ENCODE results near the gene ZFY.

The ZFY gene

DNA sequence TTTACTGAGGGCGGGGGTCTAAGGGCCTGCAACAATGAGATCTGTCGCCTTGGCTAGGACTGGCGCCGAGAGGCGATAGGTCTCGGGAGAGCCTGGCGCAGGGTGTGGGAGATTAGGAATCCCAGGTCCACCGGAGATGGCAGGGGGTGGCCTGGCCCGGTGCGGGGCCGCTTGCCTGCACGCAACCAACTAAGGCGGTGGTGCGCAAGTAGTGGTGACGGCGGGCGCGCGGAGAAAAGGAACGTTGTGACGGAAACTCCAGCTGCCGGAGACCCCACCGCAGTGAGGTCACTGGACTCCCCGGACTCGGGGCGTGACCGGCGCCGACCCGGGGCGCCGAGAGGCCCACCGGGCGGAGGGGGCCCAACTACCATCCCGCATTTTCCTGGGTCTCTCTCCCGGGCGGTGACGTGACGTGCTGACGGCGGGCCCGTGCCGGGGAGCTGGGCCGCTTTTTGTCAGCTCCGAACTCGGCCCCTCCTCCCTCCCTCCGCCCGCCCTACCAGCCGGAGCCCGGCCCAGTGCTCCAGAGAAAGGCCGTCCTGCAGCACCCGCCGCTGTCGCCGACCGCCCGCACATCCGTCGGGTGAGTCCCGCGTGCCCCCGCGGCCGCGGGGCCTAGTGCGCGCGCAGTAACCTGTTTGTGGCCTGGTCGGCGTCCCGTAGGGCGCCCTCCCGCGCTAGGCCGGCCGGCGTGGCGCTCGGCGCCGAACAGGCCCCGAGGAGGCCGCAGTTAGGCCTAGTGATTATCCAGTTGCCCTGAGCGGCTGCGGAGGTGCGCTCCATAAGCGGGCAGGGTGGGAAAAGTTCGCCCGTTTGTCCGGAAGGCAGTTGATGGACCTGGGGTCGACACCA lies at the start of gene ZFY:
Gene ZFY, plus strand, starts transcription at position 521 of the 855 bp plus-strand sequence. CDS start 18,556 bp downstream, outside the sequence.
- no peak for DNase-seq (ENCODE audit: low spot score)

DNA sequence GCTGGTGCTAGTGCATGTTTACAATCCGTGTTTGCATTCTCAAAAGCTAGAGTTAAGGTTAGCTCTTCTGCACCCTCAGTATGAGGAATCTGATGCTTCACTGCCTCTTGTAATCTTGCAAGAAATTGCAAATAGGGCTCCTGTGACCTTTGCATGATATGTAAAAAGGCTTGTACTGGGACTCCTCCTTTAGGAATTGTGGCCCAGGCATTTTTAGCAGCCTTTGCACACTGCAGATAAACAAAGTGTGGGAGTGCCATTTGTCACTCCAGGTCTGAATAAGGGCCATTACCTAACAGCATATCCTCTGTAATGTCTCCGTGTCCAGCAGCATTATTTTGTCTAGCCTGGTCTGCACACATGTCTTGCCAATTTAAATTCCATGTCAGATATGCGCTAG lies 49.3 kb upstream of the ZFY start:
- DNase-seq (ENCODE audit: low spot score), result no peak

DNA sequence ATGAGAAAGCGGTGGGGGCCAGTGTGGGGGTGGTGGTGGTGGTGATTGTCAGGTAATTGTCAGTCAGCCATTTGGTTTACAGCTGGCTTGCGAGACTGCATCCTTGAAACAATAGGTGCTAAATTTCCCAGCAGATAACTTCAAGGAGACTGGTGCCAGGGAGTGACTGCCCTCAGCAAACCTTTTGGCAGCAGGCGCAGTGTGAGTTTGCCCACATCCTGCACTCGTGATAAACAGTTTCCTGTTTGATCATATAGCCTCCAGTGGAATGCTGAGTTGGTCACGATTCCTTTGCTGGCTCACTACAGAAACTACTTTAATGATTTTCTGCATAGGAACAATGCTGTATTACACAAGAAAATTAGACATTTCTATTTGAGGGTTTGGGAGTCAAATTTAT lies 47.8 kb upstream of the ZFY start:
- DNase-seq (ENCODE audit: low spot score), result no peak

DNA sequence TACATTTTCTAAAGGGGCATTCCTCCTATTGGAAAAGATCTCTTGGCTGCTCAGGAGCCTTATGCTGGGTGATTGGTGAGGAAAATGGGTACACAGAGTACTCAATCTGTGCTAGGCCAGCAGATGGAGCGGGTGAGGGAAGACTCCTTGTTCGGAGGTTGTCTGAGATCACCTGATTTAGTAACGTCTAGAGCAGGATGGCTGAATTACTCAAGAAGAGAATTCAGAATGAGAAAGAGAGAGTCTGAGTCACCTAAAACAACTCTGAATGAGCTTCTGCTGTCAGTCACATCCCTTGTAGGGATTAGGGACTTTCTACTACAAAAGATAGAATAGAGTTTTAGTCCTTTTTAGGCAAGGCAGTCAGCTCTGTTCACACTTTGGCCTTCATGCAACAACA lies 47.2 kb upstream of the ZFY start:
- DNase-seq (ENCODE audit: low spot score), result no peak

DNA sequence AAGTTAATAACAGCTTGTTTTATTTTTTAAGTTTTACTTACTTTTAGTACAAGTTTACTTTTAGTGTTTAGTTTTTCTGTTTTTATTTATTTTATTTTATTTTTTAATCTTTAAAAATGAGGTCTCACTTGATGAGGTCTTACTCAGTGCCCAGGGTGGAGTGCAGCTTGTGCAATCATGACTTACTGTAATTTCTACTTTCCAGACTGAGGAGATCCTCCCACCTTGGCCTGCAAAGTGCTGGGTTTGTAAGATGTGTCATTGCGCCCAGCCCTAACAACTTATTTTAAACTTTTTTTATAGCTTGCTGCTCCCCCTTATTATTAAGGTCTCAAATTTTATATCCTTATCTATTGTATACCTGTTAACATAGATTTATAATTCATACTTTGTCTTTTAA lies 41.7 kb upstream of the ZFY start:
- no peak for DNase-seq (ENCODE audit: low spot score)

DNA sequence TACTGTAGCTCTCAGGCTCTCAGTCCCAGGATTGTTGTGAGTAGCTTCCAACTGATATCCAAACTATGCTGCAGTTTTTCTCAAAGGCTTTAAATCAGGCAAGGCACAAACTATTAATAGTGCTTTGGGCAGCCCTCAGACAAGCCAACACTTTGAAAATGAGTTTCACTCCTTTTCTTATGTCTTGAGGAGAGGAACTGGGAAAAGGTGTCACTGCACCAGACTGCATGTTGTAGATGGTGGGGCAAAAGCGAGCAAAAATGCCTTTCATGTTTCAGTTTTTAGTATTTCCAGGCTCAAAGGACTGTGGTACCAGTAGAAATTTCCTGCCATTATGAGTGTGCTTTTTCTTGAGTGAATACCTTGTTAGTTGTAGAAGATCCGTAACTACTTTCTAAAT lies 39.1 kb upstream of the ZFY start:
- DNase-seq (ENCODE audit: low spot score), result no peak

DNA sequence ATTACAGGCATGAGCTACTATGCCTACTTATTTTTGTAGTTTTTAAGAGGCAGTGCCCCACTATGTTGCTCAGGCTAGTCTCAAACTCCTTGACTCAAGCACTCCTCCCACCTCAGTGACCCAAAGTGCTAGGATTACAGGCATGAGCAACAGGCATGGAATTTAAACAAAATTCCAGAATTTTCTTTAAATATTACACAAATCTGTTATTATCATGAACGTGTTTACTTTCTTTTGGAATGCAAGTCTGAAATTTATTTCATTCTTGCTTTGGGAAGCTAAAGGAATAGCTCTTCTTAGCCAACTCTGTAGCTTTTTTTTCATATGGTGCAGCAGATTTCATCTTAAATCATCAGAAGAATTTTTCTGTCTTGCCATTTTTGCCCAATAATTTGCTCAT lies 27.8 kb upstream of the ZFY start:
- DNase-seq (ENCODE audit: low spot score), result no peak

DNA sequence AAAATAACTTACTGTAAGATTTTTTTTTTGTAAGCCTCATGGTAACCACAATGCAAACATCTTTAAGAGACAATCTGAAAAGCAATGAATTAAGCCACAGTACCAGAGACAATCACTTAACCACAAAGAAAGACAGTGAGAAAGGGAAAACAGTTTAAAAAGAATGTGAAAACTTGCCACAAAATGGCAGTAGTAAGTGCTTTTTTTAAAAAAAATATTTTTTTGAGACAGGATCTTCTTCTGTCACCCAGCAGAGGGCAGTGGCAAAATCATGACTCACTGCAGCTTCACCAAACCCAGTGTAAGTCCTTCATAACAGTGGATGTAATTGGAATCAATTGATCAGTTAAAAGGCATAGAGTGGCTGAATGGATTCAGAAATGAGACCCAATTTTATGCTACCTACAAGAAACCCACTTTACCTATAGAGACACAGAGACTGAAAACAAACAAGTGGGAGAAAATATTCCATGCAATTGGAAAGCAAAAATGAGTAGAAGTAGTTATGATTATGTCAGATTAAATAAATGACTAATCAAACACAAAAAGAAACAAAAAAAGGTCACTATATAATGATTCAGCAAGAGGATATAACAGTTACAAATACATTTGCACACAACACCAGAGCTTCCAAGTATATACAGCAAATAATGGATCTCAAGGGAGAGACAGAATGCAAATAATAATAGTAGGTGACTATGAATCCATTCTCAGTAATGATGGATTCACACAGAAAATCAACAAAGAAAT lies 21.9 kb upstream of the ZFY start:
- DNase-seq (ENCODE audit: low spot score), result no peak

DNA sequence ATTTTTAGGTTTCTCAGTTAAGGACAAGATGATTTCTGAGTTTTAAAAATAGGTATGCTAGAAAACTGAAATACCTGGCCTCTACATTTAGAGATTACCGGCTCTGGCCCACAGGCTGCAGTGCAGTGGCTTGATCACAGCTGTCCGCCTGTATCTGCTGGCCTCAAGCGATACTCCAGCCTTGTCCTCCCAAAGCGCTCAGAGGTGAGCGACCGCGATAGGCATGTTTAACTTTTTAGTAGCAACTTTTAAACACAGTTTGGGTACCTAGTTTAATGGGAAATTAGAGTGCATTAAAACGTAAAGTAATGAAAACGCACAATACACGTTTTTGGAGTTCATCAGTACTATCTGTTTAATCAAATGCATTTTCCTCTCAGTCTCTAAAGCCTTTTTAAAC lies 1.1 kb upstream of the ZFY start:
- no peak for DNase-seq (ENCODE audit: low spot score)

DNA sequence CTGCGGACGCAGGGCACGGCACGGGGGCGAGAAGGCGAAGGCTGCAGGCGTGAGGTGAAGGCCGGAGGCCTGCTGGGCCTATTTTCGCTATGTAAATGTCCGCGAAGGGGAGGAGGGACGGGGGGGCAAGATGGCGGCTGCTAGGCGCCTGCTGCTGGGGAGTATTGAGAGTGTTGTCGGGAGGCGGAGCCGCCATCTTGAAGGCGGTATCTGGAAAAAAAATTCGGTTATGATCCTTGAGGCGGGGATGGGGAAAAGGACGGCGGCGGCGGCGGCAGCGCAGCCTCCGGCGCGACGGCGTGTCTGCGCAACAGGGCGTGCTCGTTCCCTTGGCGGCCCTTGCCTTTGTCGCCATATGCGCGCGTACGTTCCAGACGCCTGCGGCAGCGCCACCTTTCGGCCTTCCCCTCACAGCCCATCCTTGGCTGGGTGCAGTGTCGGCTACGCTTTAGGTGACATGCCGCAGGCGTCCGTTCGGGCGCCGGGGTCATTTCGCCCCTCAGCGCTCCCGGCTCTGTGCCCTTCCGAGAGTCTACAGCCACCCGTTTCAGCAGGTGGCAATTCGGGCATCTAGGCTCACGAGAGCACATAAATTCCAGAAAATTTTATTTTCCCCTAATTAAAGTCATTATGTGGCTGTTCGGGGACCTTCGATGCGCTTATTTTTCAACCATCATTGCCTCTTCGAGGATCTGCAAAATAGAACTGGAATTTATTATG lies 695 bp downstream of the ZFY start:
- no peak for DNase-seq (ENCODE audit: low spot score)

DNA sequence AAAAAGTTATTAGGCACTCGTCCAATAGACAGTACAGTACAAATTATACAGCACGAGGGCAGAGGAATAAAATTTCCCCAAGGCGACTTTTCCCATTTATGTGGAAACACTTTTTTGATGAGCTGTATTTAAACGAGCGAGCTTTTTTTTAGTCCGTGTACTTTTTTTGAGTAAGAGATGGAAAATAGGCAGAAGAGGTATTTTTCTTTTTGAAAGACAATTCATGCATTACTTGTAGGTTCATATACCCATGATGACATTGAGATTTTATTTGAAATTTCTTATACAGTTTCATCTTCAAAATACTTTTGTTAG lies 1.2 kb downstream of the ZFY start:
- DNase-seq (ENCODE audit: low spot score), result no peak

DNA sequence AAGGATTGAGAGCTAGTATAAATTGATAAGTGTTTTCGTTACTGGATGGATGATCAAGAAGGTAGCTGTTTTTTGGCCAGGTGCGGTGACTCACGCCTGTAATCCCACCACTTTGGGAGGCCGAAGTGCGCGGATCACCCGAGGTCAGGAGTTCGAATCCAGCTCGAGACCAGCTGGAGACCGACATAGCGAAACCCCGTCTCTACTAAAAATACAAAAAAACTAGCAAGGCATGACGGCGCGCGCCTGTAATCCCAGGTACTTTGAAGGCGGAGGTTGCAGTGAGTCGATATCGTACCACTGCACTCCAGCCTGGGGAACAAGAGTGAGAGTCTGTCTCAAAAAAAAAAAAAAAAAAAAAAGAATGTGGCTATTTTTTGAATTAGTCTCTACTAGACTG lies 2.0 kb downstream of the ZFY start:
- no peak for DNase-seq (ENCODE audit: low spot score)

DNA sequence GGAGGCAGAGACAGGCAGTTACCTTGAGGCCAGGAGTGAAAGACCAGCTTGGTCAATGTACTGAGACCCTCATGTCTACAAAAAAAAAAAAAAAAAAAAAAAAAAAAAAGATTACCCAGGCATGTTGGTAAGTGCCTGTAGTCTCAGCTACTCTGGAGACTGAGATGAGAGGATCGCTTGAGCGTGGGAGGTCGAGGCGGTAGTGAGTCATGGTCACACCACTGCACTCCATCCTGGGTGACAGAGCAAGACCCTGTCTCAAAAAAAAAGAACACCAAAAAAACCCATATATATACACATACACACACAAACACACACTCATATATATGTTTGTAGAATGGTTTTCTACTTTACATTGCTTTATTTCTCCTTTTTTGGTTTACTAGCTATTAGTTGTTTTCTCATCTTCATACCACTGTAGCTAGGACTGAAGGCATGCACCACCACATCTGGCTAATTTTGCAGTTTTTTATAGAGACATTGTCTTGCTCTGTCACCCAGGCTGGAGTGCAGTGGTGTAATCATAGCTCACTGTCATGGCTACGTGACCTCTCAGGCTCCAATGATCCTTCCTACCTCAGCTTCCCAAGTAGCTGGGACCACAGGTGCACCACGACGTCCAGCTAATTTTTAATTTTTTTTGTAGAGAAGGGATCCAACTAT lies 14.5 kb downstream of the ZFY start:
- DNase-seq (ENCODE audit: low spot score), result no peak

DNA sequence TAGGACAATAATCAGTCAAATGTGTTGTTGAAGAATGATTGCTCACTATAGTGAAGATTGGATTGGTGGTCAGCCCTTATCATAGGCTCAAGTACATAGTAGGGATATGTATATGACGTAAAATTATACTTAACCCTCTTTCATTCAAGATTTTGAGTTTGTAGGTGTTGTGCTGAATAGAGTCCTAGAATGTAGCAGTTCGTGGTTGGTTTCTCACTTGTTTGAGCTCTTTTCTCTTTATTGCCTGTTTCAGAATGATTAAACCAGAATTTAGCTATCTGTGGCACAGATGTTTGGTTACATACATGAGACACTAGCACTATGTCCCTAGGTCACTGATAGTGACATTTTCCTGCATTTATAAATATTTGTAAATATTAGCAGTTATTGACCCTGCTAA lies 15.5 kb downstream of the ZFY start:
- DNase-seq (ENCODE audit: low spot score), result no peak

DNA sequence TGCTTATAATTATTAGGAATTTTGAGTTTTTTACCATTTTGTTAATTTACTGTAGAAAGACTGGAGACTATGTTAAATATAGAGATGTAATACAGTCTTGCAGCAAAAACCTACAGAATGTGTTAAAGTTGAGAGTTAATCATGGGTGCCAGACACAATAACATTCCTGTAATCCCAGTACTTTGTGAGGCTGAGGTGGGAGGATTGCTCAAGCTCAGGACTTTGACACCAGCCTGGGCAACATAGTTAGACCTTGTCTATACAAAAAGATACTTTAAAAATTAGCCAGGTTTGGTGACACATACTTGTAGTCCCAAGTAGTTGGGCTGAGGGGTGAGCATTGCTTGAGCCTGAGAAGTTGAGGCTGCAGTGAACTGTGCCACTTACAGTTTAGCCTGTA lies 17.7 kb downstream of the ZFY start:
- DNase-seq (ENCODE audit: low spot score), result no peak

DNA sequence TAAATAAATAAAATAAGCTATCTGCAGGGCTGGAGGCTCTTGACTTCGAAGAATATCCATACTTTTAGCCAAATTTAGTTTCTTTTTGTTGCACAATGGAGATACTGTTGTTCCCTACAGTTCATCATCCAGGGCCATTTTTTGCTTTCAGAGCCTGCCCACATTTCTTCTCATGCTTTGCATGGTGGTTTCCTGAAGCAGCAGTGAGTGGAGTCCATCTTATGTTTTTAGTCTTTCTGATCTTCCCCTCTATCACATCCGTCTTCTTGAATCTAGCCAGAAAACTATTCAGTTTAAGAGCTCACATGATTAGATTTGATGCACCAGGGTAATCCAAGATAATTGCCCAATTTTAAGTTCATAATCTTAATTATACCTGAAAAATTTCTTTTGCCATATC lies 19.6 kb downstream of the ZFY start:
- no peak for DNase-seq (ENCODE audit: low spot score)

DNA sequence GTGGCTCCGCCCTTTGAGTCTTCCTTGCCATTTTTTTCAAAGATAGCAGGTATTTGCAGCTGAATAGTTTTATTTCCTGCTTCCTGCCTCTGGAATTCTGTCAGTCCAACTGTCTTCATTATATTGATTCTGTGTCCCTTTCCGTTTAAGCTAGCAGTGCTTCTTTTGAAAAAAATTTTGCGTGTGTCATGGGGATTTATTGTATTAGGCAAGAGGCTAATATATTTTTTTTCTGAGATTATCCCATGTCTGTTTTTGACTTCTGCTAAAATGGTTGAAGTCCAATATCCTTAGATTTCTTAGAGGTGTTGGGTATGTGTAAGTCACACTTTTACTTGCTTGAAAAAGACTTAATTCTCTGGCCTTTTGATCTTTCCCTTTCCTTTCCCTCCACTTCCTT lies 20.4 kb downstream of the ZFY start:
- DNase-seq (ENCODE audit: low spot score), result no peak

DNA sequence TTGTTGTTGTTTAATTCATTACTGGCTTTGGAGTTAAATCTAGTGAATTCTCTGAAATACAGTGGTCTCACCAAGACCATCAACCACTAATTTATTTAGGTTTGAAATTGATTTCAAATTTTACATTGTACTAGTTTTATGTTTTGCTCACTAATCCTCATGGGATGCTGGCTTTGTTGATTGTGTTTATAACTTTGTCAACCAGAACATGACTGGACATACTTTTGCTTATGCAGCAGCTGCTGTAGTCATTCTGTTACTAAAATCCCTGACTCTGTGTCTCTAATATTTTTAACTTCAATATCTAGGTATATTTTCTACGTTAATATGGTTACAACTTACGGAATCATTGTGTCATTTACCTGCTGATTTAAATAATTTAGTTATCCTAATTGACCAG lies 26.9 kb downstream of the ZFY start:
- DNase-seq (ENCODE audit: low spot score), result no peak

DNA sequence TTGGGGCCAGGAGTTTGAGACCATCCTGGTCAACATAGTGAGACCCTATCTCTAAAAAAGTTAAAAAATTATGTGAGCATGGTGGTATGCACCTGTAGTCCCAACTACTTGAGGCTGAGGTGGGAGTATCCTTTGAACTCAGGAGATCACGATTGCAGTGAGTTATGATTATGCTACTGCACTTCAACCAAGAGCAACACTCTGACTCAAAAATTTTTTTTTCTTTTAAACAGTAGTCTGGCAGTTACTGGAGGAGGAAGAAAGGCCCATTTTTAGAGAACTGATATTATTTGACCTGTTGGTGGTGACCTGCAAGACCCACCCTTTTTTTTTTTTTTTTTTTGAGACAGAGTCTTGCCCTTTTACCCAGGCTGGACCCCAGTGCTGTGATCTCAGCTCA lies 29.6 kb downstream of the ZFY start:
- no peak for DNase-seq (ENCODE audit: low spot score)

DNA sequence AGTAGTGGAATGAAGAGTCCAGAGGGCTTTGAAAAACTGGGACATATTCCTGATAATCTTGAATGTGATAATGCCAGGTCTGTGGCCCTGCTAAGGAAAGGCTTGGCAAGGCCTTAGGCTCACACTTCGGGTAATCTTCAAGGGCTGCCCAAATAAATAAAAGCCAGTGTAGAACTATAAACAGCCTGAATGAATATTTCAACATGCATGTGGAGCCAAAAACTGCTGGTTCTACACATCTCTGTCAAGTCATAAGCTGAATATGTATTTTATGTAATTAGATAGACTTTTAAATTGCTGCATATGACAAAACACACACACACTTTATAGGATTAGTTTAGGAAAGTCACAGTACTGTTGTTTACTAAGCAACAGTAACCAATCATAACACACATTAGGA lies 30.4 kb downstream of the ZFY start:
- DNase-seq (ENCODE audit: low spot score), result no peak

DNA sequence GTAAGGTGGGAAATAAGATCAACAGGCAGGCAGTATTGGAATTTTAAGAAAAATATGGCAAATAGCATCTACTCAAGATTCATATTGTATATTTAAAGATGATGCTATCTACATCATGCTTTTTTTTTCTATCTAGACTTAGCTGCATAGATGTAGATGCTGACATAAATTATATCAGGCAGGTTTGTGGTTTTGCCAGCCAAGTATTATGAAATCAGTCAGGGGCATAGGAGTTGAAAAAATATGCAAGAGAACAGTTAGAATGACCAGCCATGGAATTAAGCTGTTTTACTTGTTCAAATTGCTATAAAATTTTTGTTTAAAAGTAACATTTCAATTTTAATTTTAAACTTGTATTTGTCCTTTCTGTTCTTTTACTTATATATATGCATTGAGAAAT lies 34.4 kb downstream of the ZFY start:
- no peak for DNase-seq (ENCODE audit: low spot score)

DNA sequence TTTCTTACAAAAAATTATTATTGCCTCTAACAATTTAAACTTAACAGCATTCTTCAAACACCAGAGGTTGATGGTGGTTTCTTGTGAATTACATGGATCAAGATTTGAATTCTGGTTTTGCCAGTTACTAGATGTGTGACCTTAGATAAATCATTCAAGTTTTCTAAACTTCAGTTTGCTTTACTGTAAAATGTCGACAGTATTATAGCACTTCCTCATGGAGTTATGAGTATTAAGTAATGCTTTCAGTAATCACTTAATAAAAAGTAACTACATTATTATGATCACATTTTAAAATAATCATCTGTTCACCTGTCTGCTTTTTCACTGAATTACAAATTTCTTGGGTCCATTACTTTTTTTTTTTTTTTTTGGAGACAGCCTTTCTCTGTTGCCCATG lies 37.5 kb downstream of the ZFY start:
- no peak for DNase-seq (ENCODE audit: low spot score)
